DMS153 treated with DMSO at 0.1 percent for 48 hours (cell line): ENCODE measurements around the gene SLC35F5.
"Not testable (repeated sequence)": the region's sequence is repeated elsewhere in the genome, so short reads cannot be mapped to it uniquely, and the experiment has no call there.

Experiments
- DNase-seq: peaks from one replicate; lab custom pipeline; 2025; ENCODE audit not compliant: unreplicated experiment; lab: John Stamatoyannopoulos, UW

Gene SLC35F5

GRCh38 chr2:113756355-113757137 lies at the start of gene SLC35F5:
TSS of gene SLC35F5 (minus strand) at chr2:113756642. CDS start at chr2:113756409, 233 bp downstream.
- DNase-seq: peak; percentile 77

GRCh38 chr2:113799375-113799774 lies 42.9 kb upstream of the SLC35F5 start:
- no peak for DNase-seq

- DNase-seq: no peak
Measured at GRCh38 chr2:113797237-113797636, 40.8 kb upstream of the SLC35F5 start.

GRCh38 chr2:113796592-113797175 lies 40.2 kb upstream of the SLC35F5 start:
- DNase-seq: no peak

GRCh38 chr2:113795405-113795920 lies 39.0 kb upstream of the SLC35F5 start:
- no peak for DNase-seq

- no peak for DNase-seq
Measured at GRCh38 chr2:113791697-113792590, 35.5 kb upstream of the SLC35F5 start.

- DNase-seq: no peak
Measured at GRCh38 chr2:113784823-113785744, 28.6 kb upstream of the SLC35F5 start.

- no peak for DNase-seq
Measured at GRCh38 chr2:113780472-113780871, 24.0 kb upstream of the SLC35F5 start.

GRCh38 chr2:113777371-113777770 lies 20.9 kb upstream of the SLC35F5 start:
- no peak for DNase-seq

GRCh38 chr2:113776949-113777348 lies 20.5 kb upstream of the SLC35F5 start:
- DNase-seq: no peak

- DNase-seq: not testable (repeated sequence)
Measured at GRCh38 chr2:113774616-113775015, 18.2 kb upstream of the SLC35F5 start.

GRCh38 chr2:113770929-113771328 lies 14.5 kb upstream of the SLC35F5 start:
- no peak for DNase-seq

GRCh38 chr2:113769555-113769954 lies 13.1 kb upstream of the SLC35F5 start:
- DNase-seq: no peak

- no peak for DNase-seq
Measured at GRCh38 chr2:113768770-113769169, 12.3 kb upstream of the SLC35F5 start.

GRCh38 chr2:113767811-113768460 lies 11.5 kb upstream of the SLC35F5 start:
- no peak for DNase-seq

GRCh38 chr2:113765276-113765675 lies 8.8 kb upstream of the SLC35F5 start:
- no peak for DNase-seq

- no peak for DNase-seq
Measured at GRCh38 chr2:113762377-113763118, 6.1 kb upstream of the SLC35F5 start.

- DNase-seq: no peak
Measured at GRCh38 chr2:113760400-113760799, 4.0 kb upstream of the SLC35F5 start.

- no peak for DNase-seq
Measured at GRCh38 chr2:113757138-113757657, 756 bp upstream of the SLC35F5 start.
